IMR-90 (cell line): Measurements from ENCODE around the gene TGDS. TPM values are rescaled to one million over a fixed set of nuclear protein-coding genes. Genes with fewer than 3 reads are reported as not detected.

ENCODE experiments used
- ATAC-seq: fragments of 200-7000 bp; cut with Tn5 transposase; 2 replicates; pipeline ENCODE4 v1.9.1; 2020; ENCODE audit warnings: low read depth, mild to moderate bottlenecking, moderate library complexity
- BruUV-seq: library from RNA; stranded (reverse); fragments of 400-500 nt; replicated peaks from 2 replicates; lab custom pipeline; 2021; lab: Mats Ljungman, UMichigan
- CTCF ChIA-PET: fragments of 300-600 bp; formaldehyde crosslinking; extraction: SDS; loops from one replicate; lab custom pipeline; 2021; ENCODE audit warnings: antibody characterized with exemption; lab: Yijun Ruan, JAX
- POLR2A ChIA-PET: fragments of 300-600 bp; sonication (Branson Sonifier 250); formaldehyde crosslinking; loops from one replicate; lab custom pipeline; 2022; ENCODE audit warnings: antibody characterized with exemption; ENCODE audit not compliant: unreplicated experiment; lab: Charles Lee
- DNase-seq: peaks from one replicate; pipeline ENCODE4 v3.0.0; 2013
- H2AFZ ChIP-seq: replicated peaks from 2 replicates; pipeline ENCODE3; 2013; ENCODE audit warnings: low read length, mild to moderate bottlenecking; ENCODE audit not compliant: poor library complexity
- H2AK5ac ChIP-seq: 2 replicates; pipeline ENCODE4 v1.6.1; 2013; ENCODE audit warnings: low read depth, low read length, inconsistent platforms
- H2AK9ac ChIP-seq: replicated peaks from 2 replicates; pipeline ENCODE3; 2013; ENCODE audit warnings: mild to moderate bottlenecking, low read depth, low read length, moderate library complexity; ENCODE audit not compliant: poor library complexity
- H2BK120ac ChIP-seq: 2 replicates; pipeline ENCODE4 v1.6.1; 2013; ENCODE audit warnings: low read depth, low read length, inconsistent platforms
- H2BK15ac ChIP-seq: 3 replicates; pipeline ENCODE4 v1.6.1; 2013; ENCODE audit warnings: low read depth, low read length, inconsistent platforms
- H2BK20ac ChIP-seq: 2 replicates; pipeline ENCODE4 v1.6.1; 2013; ENCODE audit warnings: low read depth, mild to moderate bottlenecking, inconsistent platforms, low read length, moderate library complexity
- H2BK5ac ChIP-seq: 2 replicates; pipeline ENCODE4 v1.6.1; 2013; ENCODE audit warnings: mild to moderate bottlenecking, low read depth, low read length, inconsistent platforms; ENCODE audit not compliant: poor library complexity, severe bottlenecking
- H3K14ac ChIP-seq: replicated peaks from 2 replicates; pipeline ENCODE4 v1.6.1; 2013; ENCODE audit warnings: low read depth, low read length, inconsistent platforms
- H3K18ac ChIP-seq: 2 replicates; pipeline ENCODE4 v1.6.1; 2013; ENCODE audit warnings: low read depth, low read length, control low read depth
- H3K23ac ChIP-seq: 2 replicates; pipeline ENCODE4 v1.6.1; 2013; ENCODE audit warnings: low read depth, low read length, inconsistent platforms
- H3K27ac ChIP-seq: 2 replicates; pipeline ENCODE4 v1.5.1; 2013; ENCODE audit warnings: mild to moderate bottlenecking, control low read depth, low read length; ENCODE audit not compliant: insufficient read depth
- H3K27me3 ChIP-seq: 2 replicates; pipeline ENCODE4 v1.6.1; 2013; ENCODE audit warnings: low read length; ENCODE audit not compliant: control insufficient read depth, insufficient read depth
- H3K36me3 ChIP-seq: 2 replicates; pipeline ENCODE4 v1.6.1; 2013; ENCODE audit warnings: low read length, mixed read lengths; ENCODE audit not compliant: control insufficient read depth, insufficient read depth
- H3K4ac ChIP-seq: 2 replicates; pipeline ENCODE4 v1.6.1; 2013; ENCODE audit warnings: low read depth, low read length, inconsistent platforms
- H3K4me1 ChIP-seq: 2 replicates; pipeline ENCODE4 v1.6.1; 2013; ENCODE audit warnings: low read length, mixed read lengths; ENCODE audit not compliant: control insufficient read depth, insufficient read depth
- H3K4me2 ChIP-seq: 2 replicates; pipeline ENCODE4 v1.6.1; 2013; ENCODE audit warnings: low read depth, mild to moderate bottlenecking, control low read depth, low read length, moderate library complexity
- H3K4me3 ChIP-seq: 2 replicates; pipeline ENCODE4 v1.5.1; 2013; ENCODE audit warnings: low read depth, mild to moderate bottlenecking, control low read depth, low read length, moderate library complexity; ENCODE audit not compliant: insufficient read depth
- H3K56ac ChIP-seq: 2 replicates; pipeline ENCODE4 v1.6.1; 2013; ENCODE audit warnings: low read length, inconsistent platforms; ENCODE audit not compliant: insufficient read depth; ENCODE audit errors: extremely low read depth
- H3K79me1 ChIP-seq, 2 experiments: 2 replicates each; pipeline ENCODE4 v1.6.1; 2013; ENCODE audit warnings: low read length in 2 of 2, inconsistent platforms in 1 of 2, low read depth in 1 of 2
- H3K9ac ChIP-seq: 2 replicates; pipeline ENCODE4 v1.6.1; 2013; ENCODE audit warnings: low read depth, low read length, control low read depth
- H3K9me1 ChIP-seq: 2 replicates; pipeline ENCODE4 v1.6.1; 2013; ENCODE audit warnings: low read length, inconsistent platforms; ENCODE audit not compliant: insufficient read depth
- H3K9me3 ChIP-seq: 2 replicates; pipeline ENCODE4 v1.6.1; 2013; ENCODE audit warnings: low read length; ENCODE audit not compliant: control insufficient read depth, insufficient read depth
- H4K20me1 ChIP-seq: 2 replicates; pipeline ENCODE4 v1.6.1; 2013; ENCODE audit warnings: low read length, inconsistent platforms; ENCODE audit not compliant: insufficient read depth
- H4K5ac ChIP-seq: 2 replicates; pipeline ENCODE4 v1.6.1; 2013; ENCODE audit warnings: mild to moderate bottlenecking, low read depth, low read length, control low read depth
- H4K8ac ChIP-seq, 2 experiments: 2 replicates each; pipeline ENCODE4 v1.6.1; 2013; ENCODE audit warnings: low read depth in 2 of 2, low read length in 2 of 2, control low read depth in 1 of 2, inconsistent platforms in 1 of 2
- H4K91ac ChIP-seq: 2 replicates; pipeline ENCODE4 v1.6.1; 2013; ENCODE audit warnings: low read depth, low read length, inconsistent platforms; ENCODE audit not compliant: insufficient read depth
- BHLHE40 ChIP-seq: fragments of 150-350 bp; IDR thresholded peaks from 2 replicates; pipeline ENCODE4 v1.6.1; 2016; ENCODE audit warnings: mild to moderate bottlenecking, low read depth, low read length
- CEBPB ChIP-seq: IDR thresholded peaks from 2 replicates; pipeline ENCODE4 v1.6.1; 2012; ENCODE audit warnings: low read depth, low read length, improper control_type of control experiment
- CHD1 ChIP-seq: IDR thresholded peaks from 2 replicates; pipeline ENCODE4 v1.6.1; 2012; ENCODE audit warnings: low read depth, low read length, improper control_type of control experiment
- CTCF ChIP-seq: conservative IDR thresholded peaks from 2 replicates; pipeline ENCODE4 v1.5.1; 2012; ENCODE audit warnings: mild to moderate bottlenecking, low read depth, low read length, improper control_type of control experiment
- ELK1 ChIP-seq: fragments of 150-350 bp; IDR thresholded peaks from 2 replicates; pipeline ENCODE4 v1.6.1; 2016; ENCODE audit warnings: low read depth, mild to moderate bottlenecking, low read length, moderate library complexity, borderline replicate concordance
- FOS ChIP-seq: fragments of 150-350 bp; IDR thresholded peaks from 2 replicates; pipeline ENCODE4 v1.6.1; 2016; ENCODE audit warnings: low read depth, low read length
- MAZ ChIP-seq: IDR thresholded peaks from 2 replicates; pipeline ENCODE4 v1.6.1; 2012; ENCODE audit warnings: low read depth, mild to moderate bottlenecking, low read length, improper control_type of control experiment, moderate library complexity, borderline replicate concordance
- MXI1 ChIP-seq: IDR thresholded peaks from 2 replicates; pipeline ENCODE4 v1.6.1; 2012; ENCODE audit warnings: low read depth, mild to moderate bottlenecking, low read length, moderate library complexity, borderline replicate concordance
- NFE2L2 ChIP-seq: fragments of 150-350 bp; IDR thresholded peaks from 2 replicates; pipeline ENCODE4 v1.6.1; 2016; ENCODE audit warnings: low read depth, mild to moderate bottlenecking, low read length
- POLR2A ChIP-seq: IDR thresholded peaks from 2 replicates; pipeline ENCODE4 v1.6.1; 2012; ENCODE audit warnings: mild to moderate bottlenecking, low read depth, low read length
- RAD21 ChIP-seq: IDR thresholded peaks from 2 replicates; pipeline ENCODE4 v1.6.1; 2012; ENCODE audit warnings: low read length, improper control_type of control experiment
- SMC3 ChIP-seq: fragments of 150-350 bp; IDR thresholded peaks from 2 replicates; pipeline ENCODE4 v1.6.1; 2016; ENCODE audit warnings: low read depth, mild to moderate bottlenecking, antibody characterized with exemption, low read length, moderate library complexity
- USF2 ChIP-seq: fragments of 150-350 bp; IDR thresholded peaks from 2 replicates; pipeline ENCODE4 v1.6.1; 2017; ENCODE audit warnings: mild to moderate bottlenecking, antibody characterized with exemption, low read length, low read depth
- WGBS, 2 experiments: methylation state at CpG; one replicate each; pipeline versions ENCODE4 v1.1.5 to v1.1.7; 2013; ENCODE audit warnings: missing lambda C conversion rate in 2 of 2; ENCODE audit not compliant: insufficient read length in 1 of 2; ENCODE audit errors: extremely low coverage in 2 of 2; 5-methylcytosine and 5-hydroxymethylcytosine counted together
- dilution Hi-C: fragments of 300-500 bp; cut with HindIII; formaldehyde crosslinking; loops from one replicate; pipeline ENCODE4 v1.14.3; 2018; ENCODE audit warnings: low sequenced_read_pairs; ENCODE audit not compliant: unreplicated experiment
- in situ Hi-C: fragments of 300-500 bp; cut with MboI; formaldehyde crosslinking; loops from 3 replicates; pipeline ENCODE4 v1.14.3; 2019; ENCODE audit warnings: low sequenced_read_pairs, inconsistent platforms, mixed read lengths
- intact Hi-C: fragments of 100-400 bp; cut with micrococcal nuclease; formaldehyde crosslinking; loops from 2 replicates; pipeline ENCODE4 v1.10.0; 2022
- polyA plus RNA-seq, 3 experiments: library from polyadenylated mRNA; depleted of rRNA; stranded (reverse); fragments of >200 nt; gene quantifications; 2 replicates each; pipeline ENCODE4 v1.2.3, GENCODE V29; 2012; ENCODE audit warnings: low replicate concordance in 1 of 3
- total RNA-seq: library from RNA; depleted of rRNA; stranded (reverse); fragments of >200 nt; gene quantifications from 2 replicates; pipeline ENCODE4 v1.2.3, GENCODE V29; 2012

The TGDS gene
- total and polyA plus RNA-seq, 2 of the 4 experiments (the other 2 are of a cell fraction), result 9.6 to 15.6 TPM

- peak overlapping the region; percentile 37 for H3K4ac ChIP-seq
- ChIA-PET CTCF (interaction anchor here (0.7 kb wide), 1 partner anchor 793 kb away, joined by 4 read pairs; no protein-coding TSS in a partner anchor), POLR2A (interaction anchor here (0.7 kb wide), 1 partner anchor 9 kb away, joined by 3 read pairs; no protein-coding TSS in a partner anchor)
- 0 out of 2 replicates have a peak overlapping the region, but pooled peaks have one; percentile 40 for H2BK120ac ChIP-seq
- H3K79me1 ChIP-seq, result no peaks in the 10 kb centered on the region
- H4K8ac ChIP-seq, result peak overlapping the region; percentile 70
- dilution Hi-C loops, result no loop called here
- peak overlapping the region; percentile 55 for H3K4me3 ChIP-seq
- peak overlapping the region; percentile 71 for H2BK5ac ChIP-seq
- H2AFZ ChIP-seq, result peak overlapping the region; percentile 96
- peak overlapping the region; percentile 77 for H3K14ac ChIP-seq
- peak overlapping the region; percentile 59; the same call in 1 of the 2 replicates for H3K56ac ChIP-seq
- H4K91ac ChIP-seq, result peak overlapping the region; percentile 8; the same call in 1 of the 2 replicates
- H3K9me1 ChIP-seq, result no peaks in the 10 kb centered on the region
- H2BK15ac ChIP-seq, result peak overlapping the region; percentile 20; the same call in 1 of the 3 replicates
- H4K20me1 ChIP-seq, result no peaks in the 10 kb centered on the region; the same call in 1 of the 2 replicates
- H2AK5ac ChIP-seq, result no peak overlapping the region
- intact Hi-C loops, result loop anchor here (1.0 to 5.0 kb wide), 2 partner anchors 47 to 112 kb away; partner anchors contain the start of gene TGDS
- no peak overlapping the region for H2BK20ac ChIP-seq
- no peaks in the 10 kb centered on the region for H3K9me3 ChIP-seq
- H3K9ac ChIP-seq, result peak overlapping the region; percentile 83
- H3K4me2 ChIP-seq, result peak overlapping the region; percentile 85
- in situ Hi-C loops, result no loop called here
- 1% methylated on average over 19 of the region's 66 CpGs; no CpG with 5 or more reads in 1 of the 2 experiments for WGBS, 2 experiments
- H3K18ac ChIP-seq, result peak overlapping the region; percentile 30; the same call in 1 of the 2 replicates
- 0 out of 2 replicates have a peak overlapping the region, but pooled peaks have one; percentile 1 for H3K23ac ChIP-seq
- no peaks in the 10 kb centered on the region for H3K36me3 ChIP-seq
- H3K27me3 ChIP-seq, result no peaks in the 10 kb centered on the region
- peak overlapping the region; percentile 72 for H4K5ac ChIP-seq
- H3K4me1 ChIP-seq, result no peaks in the 10 kb centered on the region
- H3K27ac ChIP-seq, result peak overlapping the region; percentile 69
- ATAC-seq (peak; percentile 95), DNase-seq (peak; percentile 96)
- peak overlapping the region; percentile 59 for H2AK9ac ChIP-seq
- BruUV-seq, result no TSS peak
- TF ChIP-seq CTCF (no peak; the same call in 1 of the 2 replicates), SMC3 (no peak), FOS (peak; percentile 95), NFE2L2 (no peak), ELK1 (no peak), MAZ (peak; percentile 73), BHLHE40 (peak; percentile 80), MXI1 (no peak), USF2 (no peak), RAD21 (no peak), CHD1 (no peak; the same call in 1 of the 2 replicates), CEBPB (no peak), POLR2A (peak; percentile 17; the same call in 1 of the 2 replicates)
Observed at GRCh38 chr13:94549232-94550061, 46.5 kb downstream of the TGDS start.
